Esophagus squamous epithelium (tissue), 4 donors: Measurements from ENCODE around the gene ZNF202.

ENCODE experiments used
- CTCF ChIP-seq, 6 experiments: fragments of 450-650 bp in 4 of 6; fragments of 200-600 bp in 2 of 6; sonication (generic) in 2 of 6; IDR thresholded peaks; one replicate each; pipeline ENCODE4 v1.5.1; 2016 to 2019; ENCODE audit warnings: antibody characterized with exemption in 6 of 6, mild to moderate bottlenecking in 4 of 6, moderate library complexity in 4 of 6
- POLR2A ChIP-seq, 4 donors: fragments of 450-650 bp; IDR thresholded peaks; one replicate each; pipeline ENCODE4 v1.6.1; 2017; ENCODE audit warnings: antibody characterized with exemption in 4 of 4, mild to moderate bottlenecking in 4 of 4, moderate library complexity in 3 of 4

GRCh38 chr11:123707206-123707605 lies 34.3 kb downstream of the ZNF202 start:
- no peak for TF ChIP-seq CTCF (IDR thresholded peaks at IDR 0.05)
- TF ChIP-seq POLR2A (IDR thresholded peaks at IDR 0.05): no peak
